K562 (cell line): ENCODE data around the gene FNBP1. TPM values are rescaled to one million over a fixed set of nuclear protein-coding genes. Genes with fewer than 3 reads are reported as not detected.

ENCODE experiments used
- CTBP1 ChIP-seq: fragments of 450-650 bp; IDR thresholded peaks from 2 replicates; pipeline ENCODE4 v1.6.1; 2016; ENCODE audit warnings: borderline replicate concordance
- MECOM ChIP-seq: fragments of 250-450 bp; sonication (Bioruptor Pico); IDR thresholded peaks from 2 replicates; pipeline ENCODE4 v1.8.0; 2022; ENCODE audit warnings: inconsistent platforms
- NCOA4 ChIP-seq: fragments of 450-650 bp; IDR thresholded peaks from 2 replicates; pipeline ENCODE4 v1.6.1; 2018; ENCODE audit warnings: mild to moderate bottlenecking; ENCODE audit not compliant: partially characterized antibody
- PHB ChIP-seq: fragments of 250-450 bp; sonication (Bioruptor Pico); IDR thresholded peaks from 2 replicates; pipeline ENCODE4 v1.5.0; 2021
- RAD21 ChIP-seq, 2 experiments: fragments of 250-450 bp in 1 of 2; fragments of 450-650 bp in 1 of 2; sonication (Bioruptor Pico) in 1 of 2; formaldehyde crosslinking in 1 of 2; IDR thresholded peaks in 1 of 2; conservative IDR thresholded peaks in 1 of 2; 2 replicates each; pipeline versions ENCODE4 v1.4.0 to v1.8.0; 2020 to 2022; ENCODE audit warnings: mild to moderate bottlenecking in 2 of 2, moderate library complexity in 1 of 2
- VEZF1 ChIP-seq: fragments of 200-800 bp; sonication (Bioruptor generic); IDR thresholded peaks from 2 replicates; pipeline ENCODE4 v1.6.1; 2017; ENCODE audit warnings: missing genetic modification characterization, missing compliant biosample characterization
- ZBTB1 ChIP-seq: sonication (generic); formaldehyde crosslinking; IDR thresholded peaks from 2 replicates; pipeline ENCODE4 v1.8.1; 2023; ENCODE audit warnings: missing genetic modification reagents, low read depth, mild to moderate bottlenecking, borderline replicate concordance
- ZBTB17 ChIP-seq: fragments of 450-650 bp; formaldehyde crosslinking; IDR thresholded peaks from 2 replicates; pipeline ENCODE4 v1.4.0; 2020; ENCODE audit warnings: mild to moderate bottlenecking
- ZNF384 ChIP-seq: IDR thresholded peaks from 2 replicates; pipeline ENCODE4 v1.6.1; 2012; ENCODE audit warnings: low read depth, low read length, improper control_type of control experiment
- ZNF766 ChIP-seq: fragments of 200-800 bp; sonication (Bioruptor generic); conservative IDR thresholded peaks from 2 replicates; pipeline ENCODE4 v1.6.1; 2016; ENCODE audit warnings: missing genetic modification characterization, missing compliant biosample characterization
- polyA plus RNA-seq, 8 experiments: library from polyadenylated mRNA; depleted of rRNA in 4 of 8; stranded (reverse) in 5 of 8; unstranded in 3 of 8; fragments of >200 nt; fragmentation: Nextera tagmentation in 2 of 8; fragmentation: Illumina TruSeq in 1 of 8; extraction: Ambion mirVana in 2 of 8; extraction: Trizol in 1 of 8; gene quantifications; 2 replicates each; pipeline versions ENCODE4 v1.2.1 to v1.2.3, GENCODE V29; 2011 to 2014; ENCODE audit warnings: inconsistent platforms in 1 of 8, missing spikeins in 1 of 8
- total RNA-seq, 7 experiments: library from RNA; depleted of rRNA in 6 of 7; stranded (reverse); fragments of >200 nt in 6 of 7; fragmentation: Illumina TruSeq in 2 of 7; extraction: Trizol in 2 of 7; gene quantifications; 2 replicates each; pipeline versions ENCODE4 v1.2.1 to v1.2.3, GENCODE V29; 2011 to 2021; ENCODE audit warnings: low replicate concordance in 1 of 7
- TF ChIP-seq, protein P1 (sequence below): IDR thresholded peaks from 2 replicates; pipeline ENCODE4 v1.6.1; 2016; ENCODE audit warnings: missing genetic modification characterization, missing compliant biosample characterization

Gene FNBP1
- total and polyA plus RNA-seq, 9 of the 15 experiments (the other 6 are each of a cell fraction or from before 2014, with no cell fraction given) = 1.8 to 14.9 (median 7.6) TPM

DNA sequence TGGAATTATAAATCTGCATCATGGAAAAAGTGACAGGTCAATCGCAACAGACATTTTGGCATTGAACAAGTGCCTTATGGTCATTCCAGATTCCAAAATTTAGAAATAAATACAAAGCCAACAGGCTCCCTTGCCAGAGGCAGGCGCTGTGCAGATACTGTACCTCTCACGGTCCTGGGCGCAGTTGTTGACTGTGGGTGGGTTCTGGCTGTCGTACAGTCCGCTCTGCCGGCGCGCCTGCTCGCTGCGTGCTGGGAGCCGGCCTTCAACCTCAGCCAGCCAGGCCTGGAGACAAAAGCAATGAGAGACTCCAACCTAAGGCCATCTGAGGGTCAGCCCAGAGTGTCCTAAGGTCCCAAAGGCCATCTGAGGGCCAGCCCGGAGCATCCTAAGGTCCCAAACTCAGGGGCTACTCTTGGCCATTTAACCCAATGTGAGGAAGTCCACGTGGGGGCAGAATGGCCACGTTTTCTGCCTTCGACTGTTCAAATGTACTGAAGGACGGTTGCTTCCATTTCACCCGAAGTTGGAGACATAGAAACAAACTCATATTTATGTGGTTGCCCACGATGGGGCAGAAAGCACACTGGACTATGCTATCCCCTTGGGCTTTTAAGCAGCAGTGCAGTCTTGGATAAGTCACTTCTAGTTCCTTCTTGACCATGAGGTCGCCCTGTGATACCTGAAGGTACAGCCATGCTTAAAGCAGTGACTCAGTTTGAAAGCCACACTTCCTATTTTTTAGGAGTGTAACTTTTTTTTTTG is 142.5 kb downstream of the FNBP1 start (continued):
- TF ChIP-seq VEZF1 (CRISPR knock-in tag) (no peak), PHB (no peak), ZBTB1 (no peak), RAD21 (CRISPR knock-in tag; conservative IDR thresholded peaks at IDR 0.05 in 1 of 2, IDR thresholded peaks at IDR 0.05 in 1 of 2) (peak in 1 of 2 experiments; percentile 66; a peak in 2 of 4 replicates), ZBTB17 (no peak), MECOM (CRISPR knock-in tag) (no peak), CTBP1 (no peak), ZNF766 (CRISPR knock-in tag) (no peak), NCOA4 (no peak), ZNF384 (no peak)
- TF ChIP-seq, protein P1, sequence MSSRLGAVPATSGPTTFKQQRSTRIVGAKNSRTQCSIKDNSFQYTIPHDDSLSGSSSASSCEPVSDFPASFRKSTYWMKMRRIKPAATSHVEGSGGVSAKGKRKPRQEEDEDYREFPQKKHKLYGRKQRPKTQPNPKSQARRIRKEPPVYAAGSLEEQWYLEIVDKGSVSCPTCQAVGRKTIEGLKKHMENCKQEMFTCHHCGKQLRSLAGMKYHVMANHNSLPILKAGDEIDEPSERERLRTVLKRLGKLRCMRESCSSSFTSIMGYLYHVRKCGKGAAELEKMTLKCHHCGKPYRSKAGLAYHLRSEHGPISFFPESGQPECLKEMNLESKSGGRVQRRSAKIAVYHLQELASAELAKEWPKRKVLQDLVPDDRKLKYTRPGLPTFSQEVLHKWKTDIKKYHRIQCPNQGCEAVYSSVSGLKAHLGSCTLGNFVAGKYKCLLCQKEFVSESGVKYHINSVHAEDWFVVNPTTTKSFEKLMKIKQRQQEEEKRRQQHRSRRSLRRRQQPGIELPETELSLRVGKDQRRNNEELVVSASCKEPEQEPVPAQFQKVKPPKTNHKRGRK (tag) = no peak
